ENCODE data around the gene GRAP2. TPM values are rescaled to one million over a fixed set of nuclear protein-coding genes. Genes with fewer than 3 reads are reported as not detected.
"Not testable (repeated sequence)": the region's sequence is repeated elsewhere in the genome, so short reads cannot be mapped to it uniquely, and the experiment has no call there.

GRAP2 gene
- total and polyA plus RNA-seq, 4 donors, result 0.05 to 3.6 (median 2.0) TPM; not detected in 1

GRCh38 chr22:39951603-39952293 is 50.9 kb downstream of the GRAP2 start:
- H3K4me3 ChIP-seq (ENCODE audit: low read length in 2 of 2); H3K36me3 ChIP-seq (ENCODE audit: control insufficient read depth in 1 of 2, insufficient read depth in 2 of 2, low read length in 1 of 2); intact Hi-C loops (cut with DNase I); DNase-seq; H3K4me1 ChIP-seq (ENCODE audit: control insufficient read depth in 1 of 2, insufficient read depth in 2 of 2, low read length in 2 of 2); H3K27ac ChIP-seq (ENCODE audit: low read depth in 1 of 2, low read length in 2 of 2); H3K9me3 ChIP-seq (ENCODE audit: control insufficient read depth, low read length); ATAC-seq (ENCODE audit: low FRiP score); H3K27me3 ChIP-seq (ENCODE audit: control insufficient read depth in 1 of 2, insufficient read depth in 2 of 2, low read length in 1 of 2): not testable (repeated sequence)
- 74 to 78% methylated on average over 11 of the region's 11 CpGs for WGBS, 2 donors

- Histone ChIP-seq H3K27ac (ENCODE audit: low read depth in 1 of 2, low read length in 2 of 2) (no peak overlapping the region), H3K4me3 (ENCODE audit: low read length in 2 of 2) (no peak overlapping the region), H3K36me3 (ENCODE audit: control insufficient read depth in 1 of 2, insufficient read depth in 2 of 2, low read length in 1 of 2) (no peaks in the 10 kb centered on the region), H3K9me3 (ENCODE audit: control insufficient read depth, low read length) (no peaks in the 10 kb centered on the region), H3K27me3 (ENCODE audit: control insufficient read depth in 1 of 2, insufficient read depth in 2 of 2, low read length in 1 of 2) (no peaks in the 10 kb centered on the region), H3K4me1 (ENCODE audit: control insufficient read depth in 1 of 2, insufficient read depth in 2 of 2, low read length in 2 of 2) (no peaks in the 10 kb centered on the region)
- intact Hi-C loops (cut with DNase I), result no loop called here
- ATAC-seq (ENCODE audit: low FRiP score) (no peak), DNase-seq (no peak)
- 27 to 29% methylated on average over 6 of the region's 6 CpGs for WGBS, 2 donors
Observed at GRCh38 chr22:39952347-39952746, 51.5 kb downstream of the GRAP2 start.

DNA sequence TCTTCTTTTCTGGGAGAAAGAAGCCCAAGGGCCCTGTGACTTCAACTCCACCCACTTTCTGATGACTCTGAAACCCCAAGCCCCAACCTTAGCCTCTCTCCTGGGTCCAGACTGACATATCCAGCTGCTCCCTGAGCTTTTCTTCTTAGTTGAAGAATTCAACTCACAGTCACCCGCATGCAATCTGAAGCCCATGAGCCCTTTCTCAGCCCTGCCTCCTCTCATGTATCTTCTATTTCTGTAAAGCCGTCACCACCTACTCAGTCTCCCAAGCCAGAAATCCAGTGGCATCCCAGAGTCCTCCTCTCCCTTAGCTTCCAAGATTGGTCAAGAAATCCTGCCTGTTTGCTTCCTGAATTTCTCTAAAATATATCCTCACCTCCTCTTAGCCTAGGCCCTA is 52.2 kb downstream of the GRAP2 start:
- WGBS, 2 donors, result 67 to 79% methylated on average over 2 of the region's 2 CpGs
- ATAC-seq (ENCODE audit: low FRiP score) (no peak), DNase-seq (no peak)
- no peaks in the 10 kb centered on the region for H3K27me3 ChIP-seq (ENCODE audit: control insufficient read depth in 1 of 2, insufficient read depth in 2 of 2, low read length in 1 of 2)
- H3K9me3 ChIP-seq (ENCODE audit: control insufficient read depth, low read length), result no peaks in the 10 kb centered on the region
- intact Hi-C loops (cut with DNase I), result no loop called here
- H3K4me3 ChIP-seq (ENCODE audit: low read length in 2 of 2), result no peak overlapping the region
- no peaks in the 10 kb centered on the region for H3K4me1 ChIP-seq (ENCODE audit: control insufficient read depth in 1 of 2, insufficient read depth in 2 of 2, low read length in 2 of 2)
- no peak overlapping the region for H3K27ac ChIP-seq (ENCODE audit: low read depth in 1 of 2, low read length in 2 of 2)
- H3K36me3 ChIP-seq (ENCODE audit: control insufficient read depth in 1 of 2, insufficient read depth in 2 of 2, low read length in 1 of 2), result no peaks in the 10 kb centered on the region

DNA sequence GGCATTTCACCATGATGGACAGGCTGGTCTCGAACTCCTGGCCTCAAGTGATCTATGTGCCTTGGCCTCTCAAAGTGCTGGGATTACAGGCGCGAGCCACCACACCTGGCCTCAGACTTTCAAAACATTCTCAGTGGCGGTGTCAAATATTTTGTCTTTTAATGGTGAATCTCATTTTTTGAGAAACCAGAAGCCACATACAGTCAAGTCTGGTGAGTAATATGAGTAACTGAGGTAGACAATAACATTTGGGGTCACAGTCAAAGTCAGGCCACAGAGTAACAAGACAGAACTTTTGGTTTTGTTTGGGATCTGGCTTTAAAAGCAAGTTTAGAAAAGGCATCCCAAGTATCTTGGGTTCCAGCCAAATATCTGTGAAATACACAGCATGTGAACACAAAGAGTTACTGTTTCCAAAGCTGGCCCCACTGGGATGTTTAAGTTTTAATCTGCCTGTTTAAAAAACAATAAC is 53.7 kb downstream of the GRAP2 start:
- 90 to 94% methylated on average over 4 of the region's 4 CpGs for WGBS, 2 donors
- Histone ChIP-seq H3K27me3 (ENCODE audit: control insufficient read depth in 1 of 2, insufficient read depth in 2 of 2, low read length in 1 of 2) (no peaks in the 10 kb centered on the region), H3K4me3 (ENCODE audit: low read length in 2 of 2) (no peak overlapping the region), H3K9me3 (ENCODE audit: control insufficient read depth, low read length) (no peaks in the 10 kb centered on the region), H3K4me1 (ENCODE audit: control insufficient read depth in 1 of 2, insufficient read depth in 2 of 2, low read length in 2 of 2) (no peaks in the 10 kb centered on the region), H3K27ac (ENCODE audit: low read depth in 1 of 2, low read length in 2 of 2) (no peak overlapping the region), H3K36me3 (ENCODE audit: control insufficient read depth in 1 of 2, insufficient read depth in 2 of 2, low read length in 1 of 2) (no peaks in the 10 kb centered on the region)
- ATAC-seq (ENCODE audit: low FRiP score) (no peak), DNase-seq (no peak)
- intact Hi-C loops (cut with DNase I), result no loop called here

DNA sequence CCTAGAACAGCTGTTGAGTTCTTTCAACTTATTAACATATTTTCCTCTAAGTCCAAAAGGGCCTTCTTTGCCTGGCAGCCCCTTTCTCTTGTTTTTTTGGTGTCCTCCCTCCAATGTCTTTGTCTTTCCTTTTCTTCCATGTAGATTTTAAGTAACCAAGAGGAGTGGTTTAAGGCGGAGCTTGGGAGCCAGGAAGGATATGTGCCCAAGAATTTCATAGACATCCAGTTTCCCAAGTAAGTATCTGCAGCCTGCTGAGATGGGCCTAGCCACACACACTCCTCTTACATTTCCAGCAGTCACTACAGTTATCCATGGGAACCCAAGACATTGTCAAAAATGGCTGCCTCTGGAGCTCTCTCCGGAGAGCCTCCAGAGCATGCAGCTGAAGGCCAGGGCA is 54.8 kb downstream of the GRAP2 start:
- H3K4me1 ChIP-seq (ENCODE audit: control insufficient read depth in 1 of 2, insufficient read depth in 2 of 2, low read length in 2 of 2), result no peaks in the 10 kb centered on the region
- no peak overlapping the region for H3K27ac ChIP-seq (ENCODE audit: low read depth in 1 of 2, low read length in 2 of 2)
- no peak for ATAC-seq (ENCODE audit: low FRiP score)
- H3K27me3 ChIP-seq (ENCODE audit: control insufficient read depth in 1 of 2, insufficient read depth in 2 of 2, low read length in 1 of 2), result no peaks in the 10 kb centered on the region
- no peak overlapping the region for H3K4me3 ChIP-seq (ENCODE audit: low read length in 2 of 2)
- no peaks in the 10 kb centered on the region for H3K9me3 ChIP-seq (ENCODE audit: control insufficient read depth, low read length)
- DNase-seq, result no peak
- intact Hi-C loops (cut with DNase I), result no loop called here
- H3K36me3 ChIP-seq (ENCODE audit: control insufficient read depth in 1 of 2, insufficient read depth in 2 of 2, low read length in 1 of 2), result no peaks in the 10 kb centered on the region
- WGBS, 2 donors, result 89 to 96% methylated on average over 2 of the region's 2 CpGs

GRCh38 chr22:39956932-39957664 is 56.2 kb downstream of the GRAP2 start:
- Histone ChIP-seq H3K27ac (ENCODE audit: low read depth in 1 of 2, low read length in 2 of 2) (no peak overlapping the region), H3K9me3 (ENCODE audit: control insufficient read depth, low read length) (no peaks in the 10 kb centered on the region), H3K27me3 (ENCODE audit: control insufficient read depth in 1 of 2, insufficient read depth in 2 of 2, low read length in 1 of 2) (no peaks in the 10 kb centered on the region), H3K36me3 (ENCODE audit: control insufficient read depth in 1 of 2, insufficient read depth in 2 of 2, low read length in 1 of 2) (no peaks in the 10 kb centered on the region), H3K4me1 (ENCODE audit: control insufficient read depth in 1 of 2, insufficient read depth in 2 of 2, low read length in 2 of 2) (no peaks in the 10 kb centered on the region), H3K4me3 (ENCODE audit: low read length in 2 of 2) (no peak overlapping the region)
- intact Hi-C loops (cut with DNase I), result no loop called here
- no peak for ATAC-seq (ENCODE audit: low FRiP score)
- DNase-seq, result no peak
- 56 to 59% methylated on average over 10 of the region's 10 CpGs for WGBS, 2 donors

GRCh38 chr22:39958009-39958711 is 57.3 kb downstream of the GRAP2 start:
- ATAC-seq (ENCODE audit: low FRiP score), result no peak
- no peak overlapping the region for H3K4me3 ChIP-seq (ENCODE audit: low read length in 2 of 2)
- DNase-seq, result no peak
- no peaks in the 10 kb centered on the region for H3K27me3 ChIP-seq (ENCODE audit: control insufficient read depth in 1 of 2, insufficient read depth in 2 of 2, low read length in 1 of 2)
- H3K9me3 ChIP-seq (ENCODE audit: control insufficient read depth, low read length), result no peaks in the 10 kb centered on the region
- no peak overlapping the region for H3K27ac ChIP-seq (ENCODE audit: low read depth in 1 of 2, low read length in 2 of 2)
- intact Hi-C loops (cut with DNase I), result no loop called here
- no peaks in the 10 kb centered on the region for H3K36me3 ChIP-seq (ENCODE audit: control insufficient read depth in 1 of 2, insufficient read depth in 2 of 2, low read length in 1 of 2)
- H3K4me1 ChIP-seq (ENCODE audit: control insufficient read depth in 1 of 2, insufficient read depth in 2 of 2, low read length in 2 of 2), result no peaks in the 10 kb centered on the region
- 80 to 81% methylated on average over 8 of the region's 8 CpGs for WGBS, 2 donors

DNA sequence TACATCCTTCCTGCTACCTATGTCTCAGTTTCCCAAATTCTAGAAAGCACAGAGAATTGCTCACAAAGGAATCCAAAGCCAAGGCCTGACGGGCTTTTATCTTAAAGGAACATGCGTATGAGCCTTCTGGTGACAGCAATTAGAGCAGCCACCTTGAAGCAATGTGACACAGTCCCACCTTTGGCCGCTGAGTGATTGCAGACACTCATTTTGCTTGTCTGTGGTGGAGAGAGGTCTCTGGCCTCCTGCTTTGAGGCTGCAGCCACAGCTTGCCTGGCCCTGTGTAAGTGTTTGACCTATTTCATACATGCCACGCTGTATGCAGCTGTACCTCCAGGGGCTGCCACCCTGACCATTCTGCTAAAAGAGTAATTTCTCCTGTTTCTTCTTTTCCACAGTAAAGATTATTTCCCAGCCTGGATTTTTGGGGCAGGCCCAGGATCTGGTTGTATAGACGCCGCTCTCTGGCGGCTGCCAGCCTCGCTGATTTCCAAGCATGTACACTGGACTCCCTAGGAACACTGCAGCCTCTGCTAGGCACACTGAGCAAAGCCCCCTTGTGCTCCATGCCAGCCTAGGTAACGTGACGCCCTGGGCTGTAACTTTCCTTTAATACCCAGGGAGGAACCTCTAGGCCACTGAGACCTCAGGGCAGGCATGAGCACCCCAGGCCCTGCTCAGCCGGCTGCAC is 58.2 kb downstream of the GRAP2 start:
- 70% methylated on average over 11 of the region's 11 CpGs for WGBS, 2 donors
- ATAC-seq (ENCODE audit: low FRiP score) (no peak), DNase-seq (no peak)
- Histone ChIP-seq H3K27ac (ENCODE audit: low read depth in 1 of 2, low read length in 2 of 2) (no peak overlapping the region), H3K9me3 (ENCODE audit: control insufficient read depth, low read length) (no peaks in the 10 kb centered on the region), H3K4me3 (ENCODE audit: low read length in 2 of 2) (no peak overlapping the region), H3K27me3 (ENCODE audit: control insufficient read depth in 1 of 2, insufficient read depth in 2 of 2, low read length in 1 of 2) (no peaks in the 10 kb centered on the region), H3K4me1 (ENCODE audit: control insufficient read depth in 1 of 2, insufficient read depth in 2 of 2, low read length in 2 of 2) (no peaks in the 10 kb centered on the region), H3K36me3 (ENCODE audit: control insufficient read depth in 1 of 2, insufficient read depth in 2 of 2, low read length in 1 of 2) (no peaks in the 10 kb centered on the region)
- intact Hi-C loops (cut with DNase I), result no loop called here
